SK-N-SH (cell line): ENCODE data around the gene KRT35. TPM values are rescaled to one million over a fixed set of nuclear protein-coding genes. Genes with fewer than 3 reads are reported as not detected.

Experiments used
- CTCF ChIA-PET: fragments of 300-600, 350-600 bp; formaldehyde crosslinking; extraction: SDS; loops from one replicate; lab custom pipeline; 2021; lab: Yijun Ruan, JAX
- POLR2A ChIA-PET: fragments of 350-600 bp; sonication (Branson Sonifier 250); formaldehyde crosslinking; extraction: SDS; loops from one replicate; lab custom pipeline; 2020; ENCODE audit warnings: antibody characterized with exemption, inconsistent platforms; lab: Yijun Ruan, JAX
- DNase-seq: peaks from one replicate; pipeline ENCODE4 v3.0.0; 2012
- H2AFZ ChIP-seq: fragments of 200-600 bp; sonication (generic); 2 replicates; pipeline ENCODE4 v1.8.1; 2016; ENCODE audit warnings: antibody characterized with exemption, mild to moderate bottlenecking, low read depth
- H3F3A ChIP-seq: fragments of 200-600 bp; sonication (generic); replicated peaks from 2 replicates; pipeline ENCODE3; 2016; ENCODE audit warnings: antibody characterized with exemption, mild to moderate bottlenecking; ENCODE audit not compliant: insufficient read depth
- H3K27ac ChIP-seq, 2 experiments: fragments of 200-500 bp in 1 of 2; fragments of 200-600 bp in 1 of 2; sonication (Bioruptor generic) in 1 of 2; sonication (generic), shearing (Covaris generic) in 1 of 2; 2 replicates each; pipeline versions ENCODE4 v1.5.1 to v1.6.1; 2014 to 2016; ENCODE audit warnings: low read depth in 2 of 2, inconsistent platforms in 1 of 2, low read length in 1 of 2, mild to moderate bottlenecking in 1 of 2, mixed read lengths in 1 of 2
- H3K27me3 ChIP-seq: fragments of 200-600 bp; sonication (generic), shearing (Covaris generic); 2 replicates; pipeline ENCODE4 v1.6.1; 2016; ENCODE audit warnings: mixed run types; ENCODE audit not compliant: insufficient read depth
- H3K36me3 ChIP-seq, 2 experiments: fragments of 200-500 bp in 1 of 2; fragments of 200-600 bp in 1 of 2; sonication (Bioruptor generic) in 1 of 2; sonication (generic) in 1 of 2; replicated peaks in 1 of 2; 2 replicates each; pipeline versions ENCODE3 to v1.5.1; 2014 to 2016; ENCODE audit warnings: low read length in 1 of 2, mild to moderate bottlenecking in 1 of 2; ENCODE audit not compliant: insufficient read depth in 2 of 2, control insufficient read depth in 1 of 2
- H3K4me1 ChIP-seq, 2 experiments: fragments of 200-500 bp in 1 of 2; fragments of 200-600 bp in 1 of 2; sonication (Bioruptor generic) in 1 of 2; sonication (generic), shearing (Covaris generic) in 1 of 2; 2 replicates each; pipeline versions ENCODE4 v1.5.1 to v1.6.1; 2014 to 2016; ENCODE audit warnings: low read depth in 1 of 2, low read length in 1 of 2, mixed run types in 1 of 2; ENCODE audit not compliant: insufficient read depth in 2 of 2, control insufficient read depth in 1 of 2
- H3K4me2 ChIP-seq: fragments of 200-600 bp; sonication (generic), shearing (Covaris generic); 2 replicates; pipeline ENCODE4 v1.6.1; 2017; ENCODE audit warnings: mixed run types
- H3K4me3 ChIP-seq, 2 experiments: fragments of 200-500 bp in 1 of 2; fragments of 200-600 bp in 1 of 2; sonication (Bioruptor generic) in 1 of 2; sonication (generic), shearing (Covaris generic) in 1 of 2; 2 replicates each; pipeline versions ENCODE4 v1.5.1 to v1.8.1; 2014 to 2016; ENCODE audit warnings: low read depth in 2 of 2, inconsistent platforms in 1 of 2, low read length in 1 of 2, mild to moderate bottlenecking in 1 of 2, mixed read lengths in 1 of 2, moderate library complexity in 1 of 2
- H3K79me2 ChIP-seq: fragments of 200-600 bp; sonication (generic); 2 replicates; pipeline ENCODE4 v1.8.1; 2017; ENCODE audit warnings: mild to moderate bottlenecking; ENCODE audit not compliant: insufficient read depth
- H3K9ac ChIP-seq: fragments of 200-600 bp; sonication (generic); 2 replicates; pipeline ENCODE4 v1.6.1; 2017; ENCODE audit warnings: mixed run types
- H3K9me2 ChIP-seq: fragments of 200-600 bp; sonication (generic); 2 replicates; pipeline ENCODE4 v1.6.1; 2017; ENCODE audit warnings: mixed run types
- H3K9me3 ChIP-seq: fragments of 200-600 bp; sonication (generic); 2 replicates; pipeline ENCODE4 v1.6.1; 2017; ENCODE audit warnings: mixed run types, mild to moderate bottlenecking, moderate library complexity
- H4K20me1 ChIP-seq: fragments of 200-600 bp; sonication (generic); 2 replicates; pipeline ENCODE4 v1.6.1; 2017; ENCODE audit warnings: mild to moderate bottlenecking, mixed run types; ENCODE audit not compliant: insufficient read depth
- FOSL2 ChIP-seq: IDR thresholded peaks from 2 replicates; pipeline ENCODE4 v1.4.0; 2012; ENCODE audit warnings: low read depth, mild to moderate bottlenecking, moderate library complexity, borderline replicate concordance
- FOXJ3 ChIP-seq: sonication (generic); formaldehyde crosslinking; IDR thresholded peaks from 2 replicates; pipeline ENCODE4 v1.5.1; 2020; ENCODE audit warnings: mild to moderate bottlenecking, missing genetic modification reagents
- MEF2A ChIP-seq: IDR thresholded peaks from 2 replicates; pipeline ENCODE4 v1.4.0; 2012; ENCODE audit warnings: low read depth, borderline replicate concordance
- NFIC ChIP-seq: IDR thresholded peaks from 2 replicates; pipeline ENCODE4 v1.4.0; 2012; ENCODE audit warnings: borderline replicate concordance
- POLR2AphosphoS5 ChIP-seq: IDR thresholded peaks from 2 replicates; pipeline ENCODE4 v1.6.1; 2012; ENCODE audit warnings: low read depth, low read length
- RAD21 ChIP-seq: IDR thresholded peaks from 2 replicates; pipeline ENCODE4 v1.6.1; 2012; ENCODE audit warnings: mild to moderate bottlenecking, low read length
- RXRA ChIP-seq: IDR thresholded peaks from 2 replicates; pipeline ENCODE4 v1.4.0; 2012; ENCODE audit warnings: low read depth, mild to moderate bottlenecking, borderline replicate concordance
- SMC3 ChIP-seq: IDR thresholded peaks from 2 replicates; pipeline ENCODE4 v1.6.1; 2012; ENCODE audit warnings: low read depth, low read length, improper control_type of control experiment
- TAF1 ChIP-seq: IDR thresholded peaks from 2 replicates; pipeline ENCODE4 v1.6.1; 2012; ENCODE audit warnings: low read depth, mild to moderate bottlenecking, low read length, moderate library complexity, borderline replicate concordance
- TCF12 ChIP-seq: IDR thresholded peaks from 2 replicates; pipeline ENCODE4 v1.4.0; 2012
- WGBS: methylation state at CpG from one replicate; pipeline ENCODE4 v1.1.6; 2017; ENCODE audit warnings: low lambda C conversion rate; 5-methylcytosine and 5-hydroxymethylcytosine counted together
- polyA plus RNA-seq, 3 experiments: library from polyadenylated mRNA; depleted of rRNA; stranded (reverse); fragments of >200 nt; gene quantifications; 2 replicates each; pipeline ENCODE4 v1.2.3, GENCODE V29; 2012
- TF ChIP-seq, protein P1 (sequence below): fragments of 150-350 bp; IDR thresholded peaks from 2 replicates; pipeline ENCODE4 v1.6.1; 2016; ENCODE audit warnings: mild to moderate bottlenecking, low read depth, low read length
- TF ChIP-seq, protein P2 (sequence below): IDR thresholded peaks from 2 replicates; pipeline ENCODE4 v1.4.0; 2012; ENCODE audit warnings: low read depth, borderline replicate concordance
- TF ChIP-seq, protein P3 (sequence below): fragments of 150-350 bp; IDR thresholded peaks from 2 replicates; pipeline ENCODE4 v1.6.1; 2017; ENCODE audit warnings: antibody characterized with exemption, low read length, low read depth, borderline replicate concordance
- TF ChIP-seq, protein P4 (sequence below): IDR thresholded peaks from 2 replicates; pipeline ENCODE4 v1.6.1; 2012; ENCODE audit warnings: mild to moderate bottlenecking, low read depth, low read length, moderate library complexity
- TF ChIP-seq, protein P5 (sequence below): fragments of 200-600 bp; sonication (generic); IDR thresholded peaks from 2 replicates; pipeline ENCODE4 v1.6.1; 2017; ENCODE audit warnings: antibody characterized with exemption, mild to moderate bottlenecking, moderate library complexity

The KRT35 gene
- polyA plus RNA-seq, 1 of the 3 experiments (the other 2 are of a cell fraction), result not detected

DNA sequence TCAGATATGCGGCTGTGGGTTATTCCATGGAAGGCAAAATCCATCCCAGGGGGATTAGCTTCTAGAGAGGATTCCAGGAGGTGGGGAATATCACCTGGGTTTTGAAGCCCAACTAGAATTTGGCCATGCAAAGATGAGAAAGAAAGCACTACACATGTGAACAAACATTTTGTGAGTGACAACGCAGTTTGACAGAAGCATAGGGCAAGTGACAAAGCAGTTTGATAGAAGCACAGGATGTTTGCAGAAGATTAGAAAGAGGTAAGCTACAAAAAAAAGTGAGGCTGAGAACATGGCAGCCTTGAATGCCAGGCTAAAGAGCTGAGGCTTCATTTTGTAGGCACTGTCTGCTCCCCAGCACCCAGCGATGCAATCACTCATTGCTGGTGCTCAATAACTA lies 27.9 kb downstream of the KRT35 start:
- no peak for DNase-seq
- Histone ChIP-seq H3F3A (no peaks in the 10 kb centered on the region), H3K4me3 (no peak overlapping the region), H4K20me1 (no peaks in the 10 kb centered on the region), H3K79me2 (no peaks in the 10 kb centered on the region), H3K4me2 (no peak overlapping the region), H2AFZ (no peak overlapping the region), H3K27ac (no peak overlapping the region), H3K36me3 (no peaks in the 10 kb centered on the region), H3K9me3 (no peaks in the 10 kb centered on the region; the same call in 1 of the 2 replicates), H3K4me1 (no peaks in the 10 kb centered on the region), H3K9me2 (no peaks in the 10 kb centered on the region), H3K9ac (no peak overlapping the region), H3K27me3 (no peaks in the 10 kb centered on the region)
- TF ChIP-seq, protein P1, sequence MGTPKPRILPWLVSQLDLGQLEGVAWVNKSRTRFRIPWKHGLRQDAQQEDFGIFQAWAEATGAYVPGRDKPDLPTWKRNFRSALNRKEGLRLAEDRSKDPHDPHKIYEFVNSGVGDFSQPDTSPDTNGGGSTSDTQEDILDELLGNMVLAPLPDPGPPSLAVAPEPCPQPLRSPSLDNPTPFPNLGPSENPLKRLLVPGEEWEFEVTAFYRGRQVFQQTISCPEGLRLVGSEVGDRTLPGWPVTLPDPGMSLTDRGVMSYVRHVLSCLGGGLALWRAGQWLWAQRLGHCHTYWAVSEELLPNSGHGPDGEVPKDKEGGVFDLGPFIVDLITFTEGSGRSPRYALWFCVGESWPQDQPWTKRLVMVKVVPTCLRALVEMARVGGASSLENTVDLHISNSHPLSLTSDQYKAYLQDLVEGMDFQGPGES, result no peak
- TF ChIP-seq, protein P2, sequence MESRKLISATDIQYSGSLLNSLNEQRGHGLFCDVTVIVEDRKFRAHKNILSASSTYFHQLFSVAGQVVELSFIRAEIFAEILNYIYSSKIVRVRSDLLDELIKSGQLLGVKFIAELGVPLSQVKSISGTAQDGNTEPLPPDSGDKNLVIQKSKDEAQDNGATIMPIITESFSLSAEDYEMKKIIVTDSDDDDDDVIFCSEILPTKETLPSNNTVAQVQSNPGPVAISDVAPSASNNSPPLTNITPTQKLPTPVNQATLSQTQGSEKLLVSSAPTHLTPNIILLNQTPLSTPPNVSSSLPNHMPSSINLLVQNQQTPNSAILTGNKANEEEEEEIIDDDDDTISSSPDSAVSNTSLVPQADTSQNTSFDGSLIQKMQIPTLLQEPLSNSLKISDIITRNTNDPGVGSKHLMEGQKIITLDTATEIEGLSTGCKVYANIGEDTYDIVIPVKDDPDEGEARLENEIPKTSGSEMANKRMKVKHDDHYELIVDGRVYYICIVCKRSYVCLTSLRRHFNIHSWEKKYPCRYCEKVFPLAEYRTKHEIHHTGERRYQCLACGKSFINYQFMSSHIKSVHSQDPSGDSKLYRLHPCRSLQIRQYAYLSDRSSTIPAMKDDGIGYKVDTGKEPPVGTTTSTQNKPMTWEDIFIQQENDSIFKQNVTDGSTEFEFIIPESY, result no peak
- TF ChIP-seq NFIC, result no peak
- no peak for TF ChIP-seq SMC3
- no peak for TF ChIP-seq FOSL2
- no peak for TF ChIP-seq MEF2A
- TF ChIP-seq, protein P3, sequence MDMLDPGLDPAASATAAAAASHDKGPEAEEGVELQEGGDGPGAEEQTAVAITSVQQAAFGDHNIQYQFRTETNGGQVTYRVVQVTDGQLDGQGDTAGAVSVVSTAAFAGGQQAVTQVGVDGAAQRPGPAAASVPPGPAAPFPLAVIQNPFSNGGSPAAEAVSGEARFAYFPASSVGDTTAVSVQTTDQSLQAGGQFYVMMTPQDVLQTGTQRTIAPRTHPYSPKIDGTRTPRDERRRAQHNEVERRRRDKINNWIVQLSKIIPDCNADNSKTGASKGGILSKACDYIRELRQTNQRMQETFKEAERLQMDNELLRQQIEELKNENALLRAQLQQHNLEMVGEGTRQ, result no peak
- TF ChIP-seq RAD21, result no peak
- TF ChIP-seq TCF12, result no peak
- TF ChIP-seq TAF1, result no peak
- TF ChIP-seq RXRA, result no peak
- TF ChIP-seq, protein P4, sequence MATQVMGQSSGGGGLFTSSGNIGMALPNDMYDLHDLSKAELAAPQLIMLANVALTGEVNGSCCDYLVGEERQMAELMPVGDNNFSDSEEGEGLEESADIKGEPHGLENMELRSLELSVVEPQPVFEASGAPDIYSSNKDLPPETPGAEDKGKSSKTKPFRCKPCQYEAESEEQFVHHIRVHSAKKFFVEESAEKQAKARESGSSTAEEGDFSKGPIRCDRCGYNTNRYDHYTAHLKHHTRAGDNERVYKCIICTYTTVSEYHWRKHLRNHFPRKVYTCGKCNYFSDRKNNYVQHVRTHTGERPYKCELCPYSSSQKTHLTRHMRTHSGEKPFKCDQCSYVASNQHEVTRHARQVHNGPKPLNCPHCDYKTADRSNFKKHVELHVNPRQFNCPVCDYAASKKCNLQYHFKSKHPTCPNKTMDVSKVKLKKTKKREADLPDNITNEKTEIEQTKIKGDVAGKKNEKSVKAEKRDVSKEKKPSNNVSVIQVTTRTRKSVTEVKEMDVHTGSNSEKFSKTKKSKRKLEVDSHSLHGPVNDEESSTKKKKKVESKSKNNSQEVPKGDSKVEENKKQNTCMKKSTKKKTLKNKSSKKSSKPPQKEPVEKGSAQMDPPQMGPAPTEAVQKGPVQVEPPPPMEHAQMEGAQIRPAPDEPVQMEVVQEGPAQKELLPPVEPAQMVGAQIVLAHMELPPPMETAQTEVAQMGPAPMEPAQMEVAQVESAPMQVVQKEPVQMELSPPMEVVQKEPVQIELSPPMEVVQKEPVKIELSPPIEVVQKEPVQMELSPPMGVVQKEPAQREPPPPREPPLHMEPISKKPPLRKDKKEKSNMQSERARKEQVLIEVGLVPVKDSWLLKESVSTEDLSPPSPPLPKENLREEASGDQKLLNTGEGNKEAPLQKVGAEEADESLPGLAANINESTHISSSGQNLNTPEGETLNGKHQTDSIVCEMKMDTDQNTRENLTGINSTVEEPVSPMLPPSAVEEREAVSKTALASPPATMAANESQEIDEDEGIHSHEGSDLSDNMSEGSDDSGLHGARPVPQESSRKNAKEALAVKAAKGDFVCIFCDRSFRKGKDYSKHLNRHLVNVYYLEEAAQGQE, result no peak
- TF ChIP-seq FOXJ3 (CRISPR knock-in tag), result no peak
- TF ChIP-seq, protein P5, sequence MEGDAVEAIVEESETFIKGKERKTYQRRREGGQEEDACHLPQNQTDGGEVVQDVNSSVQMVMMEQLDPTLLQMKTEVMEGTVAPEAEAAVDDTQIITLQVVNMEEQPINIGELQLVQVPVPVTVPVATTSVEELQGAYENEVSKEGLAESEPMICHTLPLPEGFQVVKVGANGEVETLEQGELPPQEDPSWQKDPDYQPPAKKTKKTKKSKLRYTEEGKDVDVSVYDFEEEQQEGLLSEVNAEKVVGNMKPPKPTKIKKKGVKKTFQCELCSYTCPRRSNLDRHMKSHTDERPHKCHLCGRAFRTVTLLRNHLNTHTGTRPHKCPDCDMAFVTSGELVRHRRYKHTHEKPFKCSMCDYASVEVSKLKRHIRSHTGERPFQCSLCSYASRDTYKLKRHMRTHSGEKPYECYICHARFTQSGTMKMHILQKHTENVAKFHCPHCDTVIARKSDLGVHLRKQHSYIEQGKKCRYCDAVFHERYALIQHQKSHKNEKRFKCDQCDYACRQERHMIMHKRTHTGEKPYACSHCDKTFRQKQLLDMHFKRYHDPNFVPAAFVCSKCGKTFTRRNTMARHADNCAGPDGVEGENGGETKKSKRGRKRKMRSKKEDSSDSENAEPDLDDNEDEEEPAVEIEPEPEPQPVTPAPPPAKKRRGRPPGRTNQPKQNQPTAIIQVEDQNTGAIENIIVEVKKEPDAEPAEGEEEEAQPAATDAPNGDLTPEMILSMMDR, result no peak
- no peak for TF ChIP-seq POLR2AphosphoS5
- POLR2A ChIA-PET, result no interaction called here
- CTCF ChIA-PET, result interaction anchor here (1.6 kb wide), 1 partner anchor 96 kb away, joined by 6 read pairs; no protein-coding TSS in a partner anchor
- WGBS, result 45% methylated on average over 3 of the region's 3 CpGs
